Upper lobe of left lung (tissue), 6 donors: ENCODE measurements around the gene GPX1. TPM values are rescaled to one million over a fixed set of nuclear protein-coding genes. Genes with fewer than 3 reads are reported as not detected.
"Not testable (repeated sequence)": the region's sequence is repeated elsewhere in the genome, so short reads cannot be mapped to it uniquely, and the experiment has no call there.

Experiments used
- ATAC-seq, 2 donors: fragments of 200-7000 bp; cut with Tn5 transposase; one replicate each; pipeline ENCODE4 v1.9.1; 2022; ENCODE audit warnings: mild to moderate bottlenecking in 2 of 2, moderate library complexity in 2 of 2; ENCODE audit not compliant: low FRiP score in 2 of 2
- DNase-seq, 2 donors: peaks; one replicate each; pipeline ENCODE4 v3.0.0-alpha.2; 2019 to 2020
- H3K27ac ChIP-seq, 4 donors: fragments of 200-600 bp; sonication (generic); one replicate each; pipeline ENCODE4 v1.5.1; 2016 to 2019
- H3K27me3 ChIP-seq, 4 donors: fragments of 200-600 bp; sonication (generic); one replicate each; pipeline ENCODE4 v1.5.1; 2017 to 2019
- H3K36me3 ChIP-seq, 4 donors: fragments of 200-600 bp; sonication (generic); one replicate each; pipeline ENCODE4 v1.5.1; 2016 to 2019
- H3K4me1 ChIP-seq, 4 donors: fragments of 200-600 bp; sonication (generic); one replicate each; pipeline ENCODE4 v1.5.1; 2018 to 2019
- H3K4me3 ChIP-seq, 4 donors: fragments of 200-600 bp; sonication (generic); one replicate each; pipeline ENCODE4 v1.5.1; 2017 to 2019; ENCODE audit warnings: mild to moderate bottlenecking in 2 of 4, moderate library complexity in 1 of 4
- H3K9me3 ChIP-seq, 4 donors: fragments of 200-600 bp; sonication (generic); one replicate each; pipeline ENCODE4 v1.5.1; 2018 to 2019
- CTCF ChIP-seq, 6 experiments: fragments of 450-650 bp in 4 of 6; fragments of 200-600 bp in 2 of 6; sonication (generic) in 2 of 6; IDR thresholded peaks; one replicate each; pipeline ENCODE4 v1.5.1; 2016 to 2019; ENCODE audit warnings: antibody characterized with exemption in 6 of 6
- EP300 ChIP-seq, 4 donors: sonication (generic); formaldehyde crosslinking; IDR thresholded peaks; one replicate each; pipeline ENCODE4 v1.5.1; 2017; ENCODE audit warnings: antibody characterized with exemption in 4 of 4, control low read depth in 2 of 4
- POLR2A ChIP-seq, 4 donors: fragments of 450-650 bp; IDR thresholded peaks; one replicate each; pipeline ENCODE4 v1.5.1; 2016 to 2017; ENCODE audit warnings: antibody characterized with exemption in 4 of 4, mild to moderate bottlenecking in 2 of 4
- POLR2AphosphoS5 ChIP-seq, 2 donors: sonication (generic); formaldehyde crosslinking; IDR thresholded peaks; one replicate each; pipeline ENCODE4 v1.5.1; 2017; ENCODE audit warnings: antibody characterized with exemption in 2 of 2
- WGBS, 2 donors: methylation state at CpG; one replicate each; pipeline ENCODE4 v1.1.5; 2017 to 2018; 5-methylcytosine and 5-hydroxymethylcytosine counted together
- total RNA-seq, 6 donors: library from RNA; depleted of rRNA in 4 of 6; stranded (reverse); fragments of >200 nt in 4 of 6; gene quantifications; one replicate each; pipeline versions ENCODE4 v1.1.0 to v1.2.1, GENCODE V29; 2016 to 2021
- donor health status: DM: no; HTN: no; CAD: no; lungs with moderate emphysema.
- donor health status: DM: no; HTN: yes; CAD: no; lungs with severe emphysema.

The GPX1 gene
- total RNA-seq, 6 donors from 2014 or later, result 174 to 603 (median 445) TPM

GRCh38 chr3:49362561-49362960 lies 4.4 kb upstream of the GPX1 start:
- H3K36me3 ChIP-seq, result peaks cover 35 to 90% (median 66%) of the 10 kb centered on the region in 4 donors
- DNase-seq (no peak), ATAC-seq (no peak)
- H3K27ac ChIP-seq, result peak overlapping the region in 2 of 4 donors; percentile 3 to 7
- H3K4me1 ChIP-seq, result peaks cover 12 to 30% (median 19%) of the 10 kb centered on the region in 4 donors
- no peak overlapping the region for H3K4me3 ChIP-seq
- no peaks in the 10 kb centered on the region for H3K9me3 ChIP-seq
- no peak for TF ChIP-seq POLR2AphosphoS5 (IDR thresholded peaks at IDR 0.05)
- TF ChIP-seq CTCF (IDR thresholded peaks at IDR 0.05), result no peak
- TF ChIP-seq POLR2A (IDR thresholded peaks at IDR 0.05), result no peak
- TF ChIP-seq EP300 (IDR thresholded peaks at IDR 0.05), result no peak
- H3K27me3 ChIP-seq, result no peaks in the 10 kb centered on the region
- WGBS, 2 donors, result 67 to 74% methylated on average over 3 of the region's 3 CpGs

GRCh38 chr3:49359623-49360022 lies 1.5 kb upstream of the GPX1 start:
- H3K9me3 ChIP-seq, result no peaks in the 10 kb centered on the region
- H3K4me3 ChIP-seq, result no peak overlapping the region
- H3K36me3 ChIP-seq, result peaks cover 30 to 79% (median 54%) of the 10 kb centered on the region in 4 donors
- TF ChIP-seq POLR2AphosphoS5 (IDR thresholded peaks at IDR 0.05) (no peak), EP300 (IDR thresholded peaks at IDR 0.05) (no peak), POLR2A (IDR thresholded peaks at IDR 0.05) (no peak), CTCF (IDR thresholded peaks at IDR 0.05) (no peak)
- H3K4me1 ChIP-seq, result peaks cover 33 to 58% (median 39%) of the 10 kb centered on the region in 4 donors
- ATAC-seq, result no peak
- no peaks in the 10 kb centered on the region for H3K27me3 ChIP-seq
- DNase-seq, result no peak
- 81 to 84% methylated on average over 2 of the region's 2 CpGs for WGBS, 2 donors
- H3K27ac ChIP-seq, result peak overlapping the region; percentile 12 to 94 (median 90)

DNA sequence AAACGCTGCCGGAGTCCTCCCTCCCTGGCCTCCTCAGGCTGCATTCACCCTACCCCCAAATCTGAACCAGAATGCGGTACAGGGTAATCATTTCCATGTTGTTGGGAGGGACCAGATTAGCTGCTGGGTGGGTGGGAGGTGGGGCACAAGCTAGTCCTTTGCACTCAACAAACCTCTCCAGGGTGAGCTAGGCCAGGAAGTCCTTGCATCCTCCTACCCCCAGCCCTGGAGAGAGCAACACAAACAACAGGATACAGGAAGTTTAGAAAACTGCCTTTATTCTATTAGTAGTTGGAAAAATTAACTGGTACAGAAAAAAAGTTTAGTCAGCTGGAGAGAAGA lies 702 bp upstream of the GPX1 start:
- ATAC-seq (no peak), DNase-seq (no peak)
- Histone ChIP-seq H3K4me1 (peaks cover 33 to 58% (median 41%) of the 10 kb centered on the region in 4 donors), H3K27me3 (no peaks in the 10 kb centered on the region), H3K36me3 (peaks cover 30 to 74% (median 49%) of the 10 kb centered on the region in 4 donors), H3K4me3 (peak overlapping the region in 3 of 4 donors; percentile 68 to 83 (median 72)), H3K27ac (peak overlapping the region; percentile 88 to 95 (median 94)), H3K9me3 (no peaks in the 10 kb centered on the region)
- 25 to 35% methylated on average over 2 to 3 of the region's 3 CpGs for WGBS, 2 donors
- no peak for TF ChIP-seq POLR2AphosphoS5 (IDR thresholded peaks at IDR 0.05)
- no peak for TF ChIP-seq CTCF (IDR thresholded peaks at IDR 0.05)
- TF ChIP-seq POLR2A (IDR thresholded peaks at IDR 0.05), result no peak
- no peak for TF ChIP-seq EP300 (IDR thresholded peaks at IDR 0.05)

DNA sequence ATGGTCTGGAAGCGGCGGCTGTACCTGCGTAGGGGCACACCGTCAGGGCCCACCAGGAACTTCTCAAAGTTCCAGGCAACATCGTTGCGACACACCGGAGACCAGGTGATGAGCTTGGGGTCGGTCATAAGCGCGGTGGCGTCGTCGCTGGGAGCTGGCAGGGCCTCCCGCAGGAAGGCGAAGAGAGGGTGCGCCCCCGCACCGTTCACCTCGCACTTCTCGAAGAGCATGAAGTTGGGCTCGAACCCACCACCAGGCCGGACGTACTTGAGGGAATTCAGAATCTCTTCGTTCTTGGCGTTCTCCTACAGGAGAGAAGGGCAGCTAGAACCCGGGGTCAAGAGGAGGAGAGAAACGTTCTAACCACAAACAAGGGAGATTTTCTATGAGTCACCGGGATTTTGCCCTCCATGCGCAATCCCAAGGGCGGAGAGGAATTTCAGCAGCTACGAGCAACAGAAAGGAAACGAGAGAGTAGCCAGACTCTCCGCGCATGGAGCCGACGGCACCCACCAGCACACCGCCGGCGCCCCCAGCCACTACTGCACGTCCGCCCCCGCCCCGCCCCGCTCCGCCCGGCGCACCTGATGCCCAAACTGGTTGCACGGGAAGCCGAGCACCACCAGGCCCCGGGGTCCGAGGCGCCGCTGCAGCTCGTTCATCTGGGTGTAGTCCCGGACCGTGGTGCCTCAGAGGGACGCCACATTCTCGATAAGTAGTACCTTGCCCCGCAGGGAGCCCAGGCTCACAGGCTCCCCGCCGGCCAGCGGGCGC lies 523 bp downstream of the GPX1 start:
- DNase-seq (peak; percentile 57 to 93), ATAC-seq (peak; percentile 54 to 71)
- Histone ChIP-seq H3K4me3 (peak overlapping the region; percentile 37 to 83 (median 70)), H3K36me3 (peaks cover 30 to 62% (median 42%) of the 10 kb centered on the region in 4 donors), H3K27ac (peak overlapping the region; percentile 88 to 95 (median 94)), H3K4me1 (peaks cover 36 to 51% (median 47%) of the 10 kb centered on the region in 4 donors)
- WGBS, 2 donors, result 0 to 1% methylated on average over 23 to 48 of the region's 63 CpGs
- H3K9me3 ChIP-seq, H3K27me3 ChIP-seq: not testable (repeated sequence)
- TF ChIP-seq POLR2AphosphoS5 (IDR thresholded peaks at IDR 0.05), result peak in 1 of 2 donors; percentile 28

- peak in 1 of 4 donors; percentile 23 for TF ChIP-seq POLR2A (IDR thresholded peaks at IDR 0.05)
- H3K4me1 ChIP-seq, result peaks cover 42 to 55% (median 51%) of the 10 kb centered on the region in 4 donors
- not testable (repeated sequence) for H3K27me3 ChIP-seq, DNase-seq, H3K9me3 ChIP-seq
- peaks cover 25 to 56% (median 36%) of the 10 kb centered on the region in 4 donors for H3K36me3 ChIP-seq
- peak overlapping the region; percentile 88 to 95 (median 94) for H3K27ac ChIP-seq
- WGBS, 2 donors, result 31 to 32% methylated on average over 6 to 8 of the region's 10 CpGs
- ATAC-seq, result peak in 1 of 2 donors; percentile 1
- H3K4me3 ChIP-seq, result peak overlapping the region; percentile 37 to 83 (median 70)
These were observed 1.1 kb downstream of the GPX1 start for GRCh38 chr3:49357095-49357442.
